HUDEP-2 (cell line): Measurements from ENCODE around the gene CKMT2.

ENCODE experiments used
- DNase-seq, 76 experiments: peaks; one replicate each; lab custom pipeline; 2025; ENCODE audit not compliant: unreplicated experiment in 76 of 76; lab: John Stamatoyannopoulos, UW

CKMT2 gene

GRCh38 chr5:81301271-81302015 is 68.3 kb downstream of the CKMT2 start, which contains the start of gene ZCCHC9:
TSS of gene ZCCHC9 (plus strand) at chr5:81301587. CDS start at chr5:81304758, 3,171 bp downstream.
- peak in 75 of 76 experiments; percentile 10 to 93 (median 85) for DNase-seq

DNA sequence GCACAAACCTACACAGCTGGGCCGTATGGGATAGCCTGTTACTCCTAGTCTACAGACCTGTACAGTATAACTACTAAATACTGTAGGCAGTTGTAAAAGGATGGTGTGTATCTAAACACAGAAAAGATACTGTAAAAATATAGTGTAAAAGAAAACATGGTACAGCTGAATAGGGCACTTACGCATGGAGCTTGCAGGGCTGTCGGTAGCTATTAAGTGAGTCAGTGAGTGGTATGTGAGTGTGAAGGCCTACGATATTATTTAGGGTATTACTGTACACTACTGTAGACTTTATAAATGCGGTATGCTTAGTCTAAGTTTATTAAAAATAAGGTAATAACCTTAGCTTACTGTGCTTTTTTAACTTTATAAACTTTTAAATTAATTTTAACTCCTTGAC is 69.5 kb downstream of the CKMT2 start:
- no peak for DNase-seq

DNA sequence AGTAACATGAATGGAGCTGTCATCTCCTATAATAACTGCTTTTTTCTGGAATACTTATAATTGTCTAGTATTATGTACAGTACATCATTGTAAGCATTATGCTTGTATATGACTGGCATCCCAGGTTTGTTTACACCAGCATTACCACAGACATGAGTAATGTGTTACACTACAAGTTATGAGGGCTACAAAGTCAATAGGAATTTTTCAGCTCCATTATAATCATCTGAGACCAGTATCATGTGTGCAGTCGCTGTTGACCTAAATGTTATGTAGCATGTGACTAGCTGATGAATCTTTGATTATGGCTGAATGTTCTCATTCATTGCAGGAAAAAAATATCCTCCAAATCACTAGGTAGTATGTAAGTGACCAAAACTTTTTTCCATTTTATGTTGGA is 70.4 kb downstream of the CKMT2 start:
- no peak for DNase-seq

- DNase-seq = no peak
These were observed 72.7 kb downstream of the CKMT2 start for GRCh38 chr5:81305785-81306184.

DNA sequence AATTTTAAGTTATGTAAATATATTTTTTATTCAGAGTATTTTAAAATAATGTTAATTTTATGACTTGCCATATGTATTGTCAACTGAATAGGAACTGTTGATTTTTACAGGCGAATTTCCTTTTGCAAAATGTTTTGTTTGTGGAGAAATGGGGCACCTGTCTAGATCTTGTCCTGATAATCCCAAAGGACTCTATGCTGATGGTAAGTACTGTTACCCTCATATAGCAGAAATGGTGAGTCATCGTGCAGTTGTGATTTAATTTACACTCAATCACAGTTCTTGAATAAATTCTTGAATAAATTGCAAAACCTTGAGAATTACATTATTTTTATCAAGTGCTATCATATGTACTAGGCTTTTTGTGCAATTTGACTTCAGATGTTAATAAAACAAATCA is 75.7 kb downstream of the CKMT2 start:
- DNase-seq = no peak

- DNase-seq = no peak
These were observed 77.4 kb downstream of the CKMT2 start for GRCh38 chr5:81310402-81311063.

- no peak for DNase-seq
These were observed 80.2 kb downstream of the CKMT2 start for GRCh38 chr5:81313278-81313677.

DNA sequence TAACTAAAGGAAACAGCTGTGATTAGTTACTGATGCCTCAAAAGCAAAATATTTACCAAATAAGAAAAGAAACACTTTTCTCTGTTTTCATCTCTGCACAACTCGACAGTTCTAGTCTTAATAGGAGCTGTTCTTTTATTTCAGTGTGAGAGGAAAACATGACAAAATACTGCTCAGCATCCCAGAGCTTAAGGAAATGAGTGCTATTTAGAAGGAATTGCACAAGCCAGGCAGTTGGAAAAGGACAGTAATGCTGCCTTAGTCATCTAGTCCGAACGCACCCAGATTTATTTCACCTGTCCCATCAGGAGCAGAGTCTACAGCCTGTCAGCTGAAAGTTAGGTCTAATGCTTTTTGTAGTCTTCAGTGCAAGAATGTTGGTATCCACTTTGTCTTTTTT is 80.6 kb downstream of the CKMT2 start:
- DNase-seq = no peak

DNA sequence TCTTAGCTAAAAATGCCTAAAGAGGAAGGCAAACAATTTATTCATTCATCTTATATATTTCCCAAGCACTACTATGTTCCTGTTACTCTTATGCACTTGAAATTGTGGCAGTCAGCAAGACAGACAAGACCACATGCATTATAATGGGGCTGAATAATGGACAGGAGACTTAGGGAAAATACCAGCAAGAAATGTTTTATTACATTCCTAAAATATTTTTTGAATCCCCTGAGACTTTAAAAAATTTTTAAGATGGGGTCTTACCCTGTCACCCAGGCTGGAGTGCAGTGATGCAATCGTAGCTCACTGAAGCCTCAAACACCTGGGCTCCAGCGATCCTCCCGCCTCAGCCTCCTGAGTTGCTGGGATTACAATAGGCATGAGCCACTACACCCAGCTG is 81.5 kb downstream of the CKMT2 start:
- DNase-seq = no peak

DNA sequence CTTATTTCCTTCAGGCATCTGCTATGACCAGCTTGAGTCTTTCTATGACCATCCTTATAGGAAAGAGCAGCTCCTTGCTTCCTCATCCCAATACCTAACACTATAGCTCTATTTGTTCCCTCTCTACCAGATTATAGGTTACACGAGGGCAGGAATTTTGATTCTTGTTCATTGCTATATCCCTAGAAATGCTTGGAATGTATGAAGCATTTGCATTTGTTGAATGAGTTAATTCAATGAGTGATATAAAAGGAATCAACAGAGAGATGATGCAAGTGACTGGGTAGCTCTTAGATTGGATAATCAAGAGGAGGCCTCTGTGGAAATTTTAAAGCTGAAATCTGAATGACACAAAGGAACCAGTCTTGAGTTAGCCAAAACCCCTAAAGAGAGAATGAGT is 82.2 kb downstream of the CKMT2 start:
- DNase-seq = no peak

GRCh38 chr5:81315830-81316229 is 82.7 kb downstream of the CKMT2 start:
- DNase-seq = no peak
